ENCODE results near the gene PARD6G. TPM values are rescaled to one million over a fixed set of nuclear protein-coding genes. Genes with fewer than 3 reads are reported as not detected.
"Not testable (repeated sequence)": the region's sequence is repeated elsewhere in the genome, so short reads cannot be mapped to it uniquely, and the experiment has no call there.

Gene PARD6G
- total and polyA plus RNA-seq, 2 donors, result 4.7 to 13.6 TPM

DNA sequence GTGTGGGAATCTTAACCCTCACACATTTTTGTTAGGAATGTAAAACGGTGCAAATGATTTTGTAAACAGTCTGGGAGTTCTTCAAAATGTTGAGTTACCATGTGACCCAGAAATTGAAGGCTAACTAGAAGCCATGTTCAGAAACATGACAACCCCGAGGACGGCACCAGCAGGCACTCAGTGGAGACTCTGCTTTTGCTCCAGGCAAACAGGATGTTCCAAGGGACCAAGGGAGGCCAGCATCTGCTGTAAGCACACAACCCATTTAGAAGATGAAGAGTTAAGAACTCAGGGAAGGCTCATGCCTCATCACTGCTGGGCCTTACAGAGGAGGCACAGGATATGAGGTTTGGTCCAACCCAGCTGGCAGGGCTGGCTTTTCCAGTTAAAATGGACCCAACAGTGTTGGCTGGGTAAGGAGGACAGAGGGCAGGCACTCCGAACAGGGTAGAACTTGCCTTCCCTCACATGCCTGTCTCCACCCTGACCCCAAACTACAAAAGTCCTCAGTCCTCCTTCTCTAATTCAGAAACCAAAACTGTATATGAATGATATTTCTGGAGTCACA, 23.6 kb downstream of the PARD6G start:
- no peaks in the 10 kb centered on the region for H3K36me3 ChIP-seq (ENCODE audit: control insufficient read depth in 2 of 2, insufficient read depth in 2 of 2, low read length in 1 of 2)
- 86% methylated on average over 4 of the region's 4 CpGs for WGBS
- no peak overlapping the region for H3K27ac ChIP-seq (ENCODE audit: low read depth in 1 of 2, low read length in 1 of 2)
- no peaks in the 10 kb centered on the region for H3K9me3 ChIP-seq (ENCODE audit: control insufficient read depth in 2 of 2, insufficient read depth in 1 of 2, low read length in 1 of 2)
- no peaks in the 10 kb centered on the region for H3K27me3 ChIP-seq (ENCODE audit: control insufficient read depth in 2 of 2, insufficient read depth in 1 of 2, low read length in 1 of 2)
- peaks cover 0 to 2% of the 10 kb centered on the region in 2 donors for H3K4me1 ChIP-seq (ENCODE audit: control insufficient read depth in 2 of 2, insufficient read depth in 2 of 2, low read length in 2 of 2)
- H3K4me3 ChIP-seq (ENCODE audit: low read length in 2 of 2), result no peak overlapping the region
- no peak for DNase-seq (ENCODE audit: low read depth in 6 of 9, low spot score in 9 of 9)

GRCh38 chr18:80219488-80219887, 27.8 kb downstream of the PARD6G start:
- not testable (repeated sequence) for H3K9me3 ChIP-seq (ENCODE audit: control insufficient read depth in 2 of 2, insufficient read depth in 1 of 2, low read length in 1 of 2); DNase-seq (ENCODE audit: low read depth in 6 of 9, low spot score in 9 of 9); H3K27ac ChIP-seq (ENCODE audit: low read depth in 1 of 2, low read length in 1 of 2); H3K27me3 ChIP-seq (ENCODE audit: control insufficient read depth in 2 of 2, insufficient read depth in 1 of 2, low read length in 1 of 2); H3K4me1 ChIP-seq (ENCODE audit: control insufficient read depth in 2 of 2, insufficient read depth in 2 of 2, low read length in 2 of 2); H3K36me3 ChIP-seq (ENCODE audit: control insufficient read depth in 2 of 2, insufficient read depth in 2 of 2, low read length in 1 of 2); H3K4me3 ChIP-seq (ENCODE audit: low read length in 2 of 2)
- 96% methylated on average over 4 of the region's 4 CpGs for WGBS

GRCh38 chr18:80218341-80219227, 28.7 kb downstream of the PARD6G start:
- H3K27me3 ChIP-seq (ENCODE audit: control insufficient read depth in 2 of 2, insufficient read depth in 1 of 2, low read length in 1 of 2), result no peaks in the 10 kb centered on the region
- H3K27ac ChIP-seq (ENCODE audit: low read depth in 1 of 2, low read length in 1 of 2), result no peak overlapping the region
- H3K4me1 ChIP-seq (ENCODE audit: control insufficient read depth in 2 of 2, insufficient read depth in 2 of 2, low read length in 2 of 2), result peaks cover 0 to 1% of the 10 kb centered on the region in 2 donors
- no peaks in the 10 kb centered on the region for H3K9me3 ChIP-seq (ENCODE audit: control insufficient read depth in 2 of 2, insufficient read depth in 1 of 2, low read length in 1 of 2)
- WGBS, result 97% methylated on average over 10 of the region's 10 CpGs
- no peak for DNase-seq (ENCODE audit: low read depth in 6 of 9, low spot score in 9 of 9)
- no peaks in the 10 kb centered on the region for H3K36me3 ChIP-seq (ENCODE audit: control insufficient read depth in 2 of 2, insufficient read depth in 2 of 2, low read length in 1 of 2)
- no peak overlapping the region for H3K4me3 ChIP-seq (ENCODE audit: low read length in 2 of 2)

- 62% methylated on average over 2 of the region's 2 CpGs for WGBS
- DNase-seq (ENCODE audit: low read depth in 6 of 9, low spot score in 9 of 9), result no peak
- H3K36me3 ChIP-seq (ENCODE audit: control insufficient read depth in 2 of 2, insufficient read depth in 2 of 2, low read length in 1 of 2), result no peaks in the 10 kb centered on the region
- no peak overlapping the region for H3K4me3 ChIP-seq (ENCODE audit: low read length in 2 of 2)
- H3K9me3 ChIP-seq (ENCODE audit: control insufficient read depth in 2 of 2, insufficient read depth in 1 of 2, low read length in 1 of 2), result no peaks in the 10 kb centered on the region
- H3K4me1 ChIP-seq (ENCODE audit: control insufficient read depth in 2 of 2, insufficient read depth in 2 of 2, low read length in 2 of 2), result no peaks in the 10 kb centered on the region
- H3K27me3 ChIP-seq (ENCODE audit: control insufficient read depth in 2 of 2, insufficient read depth in 1 of 2, low read length in 1 of 2), result no peaks in the 10 kb centered on the region
- no peak overlapping the region for H3K27ac ChIP-seq (ENCODE audit: low read depth in 1 of 2, low read length in 1 of 2)
Measured at GRCh38 chr18:80213182-80213581, 34.1 kb downstream of the PARD6G start.

GRCh38 chr18:80210312-80211083, 36.8 kb downstream of the PARD6G start:
- no peak overlapping the region for H3K4me3 ChIP-seq (ENCODE audit: low read length in 2 of 2)
- H3K4me1 ChIP-seq (ENCODE audit: control insufficient read depth in 2 of 2, insufficient read depth in 2 of 2, low read length in 2 of 2), result no peaks in the 10 kb centered on the region
- H3K27me3 ChIP-seq (ENCODE audit: control insufficient read depth in 2 of 2, insufficient read depth in 1 of 2, low read length in 1 of 2), result no peaks in the 10 kb centered on the region
- H3K27ac ChIP-seq (ENCODE audit: low read depth in 1 of 2, low read length in 1 of 2), result no peak overlapping the region
- DNase-seq (ENCODE audit: low read depth in 6 of 9, low spot score in 9 of 9), result peak in 1 of 9 donors; percentile 5
- WGBS, result 54% methylated on average over 6 of the region's 6 CpGs
- no peaks in the 10 kb centered on the region for H3K9me3 ChIP-seq (ENCODE audit: control insufficient read depth in 2 of 2, insufficient read depth in 1 of 2, low read length in 1 of 2)
- H3K36me3 ChIP-seq (ENCODE audit: control insufficient read depth in 2 of 2, insufficient read depth in 2 of 2, low read length in 1 of 2), result no peaks in the 10 kb centered on the region

GRCh38 chr18:80208620-80209019, 38.7 kb downstream of the PARD6G start:
- H3K4me1 ChIP-seq (ENCODE audit: control insufficient read depth in 2 of 2, insufficient read depth in 2 of 2, low read length in 2 of 2), result no peaks in the 10 kb centered on the region
- no peak overlapping the region for H3K4me3 ChIP-seq (ENCODE audit: low read length in 2 of 2)
- no peaks in the 10 kb centered on the region for H3K27me3 ChIP-seq (ENCODE audit: control insufficient read depth in 2 of 2, insufficient read depth in 1 of 2, low read length in 1 of 2)
- DNase-seq (ENCODE audit: low read depth in 6 of 9, low spot score in 9 of 9), result no peak
- H3K36me3 ChIP-seq (ENCODE audit: control insufficient read depth in 2 of 2, insufficient read depth in 2 of 2, low read length in 1 of 2), result no peaks in the 10 kb centered on the region
- H3K9me3 ChIP-seq (ENCODE audit: control insufficient read depth in 2 of 2, insufficient read depth in 1 of 2, low read length in 1 of 2), result no peaks in the 10 kb centered on the region
- H3K27ac ChIP-seq (ENCODE audit: low read depth in 1 of 2, low read length in 1 of 2), result no peak overlapping the region
- 97% methylated on average over 4 of the region's 4 CpGs for WGBS

DNA sequence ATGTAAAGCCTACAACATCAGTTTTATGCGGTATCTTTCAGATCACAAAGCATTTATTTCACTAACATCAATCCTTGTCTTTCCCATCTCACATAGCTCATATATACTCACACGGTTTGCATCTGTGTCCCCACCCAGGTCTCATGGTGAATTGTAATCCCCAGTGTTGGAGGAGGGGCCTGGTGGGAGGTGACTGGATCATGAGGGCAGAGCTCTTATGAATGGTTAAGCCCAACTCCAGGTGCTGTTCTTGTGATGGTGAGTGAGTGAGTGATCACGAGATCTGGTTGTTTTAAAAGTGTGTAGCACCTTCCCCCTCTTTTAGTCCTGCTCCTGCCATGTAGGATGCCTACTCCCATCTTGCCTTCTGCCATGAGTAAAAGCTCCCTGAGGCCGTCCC, 42.0 kb downstream of the PARD6G start:
- H3K27me3 ChIP-seq (ENCODE audit: control insufficient read depth in 2 of 2, insufficient read depth in 1 of 2, low read length in 1 of 2), result no peaks in the 10 kb centered on the region

GRCh38 chr18:80204142-80204541, 43.2 kb downstream of the PARD6G start:
- Histone ChIP-seq H3K27me3 (ENCODE audit: control insufficient read depth in 2 of 2, insufficient read depth in 1 of 2, low read length in 1 of 2) (no peaks in the 10 kb centered on the region), H3K4me3 (ENCODE audit: low read length in 2 of 2) (no peak overlapping the region), H3K4me1 (ENCODE audit: control insufficient read depth in 2 of 2, insufficient read depth in 2 of 2, low read length in 2 of 2) (no peaks in the 10 kb centered on the region), H3K9me3 (ENCODE audit: control insufficient read depth in 2 of 2, insufficient read depth in 1 of 2, low read length in 1 of 2) (no peaks in the 10 kb centered on the region), H3K27ac (ENCODE audit: low read depth in 1 of 2, low read length in 1 of 2) (no peak overlapping the region), H3K36me3 (ENCODE audit: control insufficient read depth in 2 of 2, insufficient read depth in 2 of 2, low read length in 1 of 2) (no peaks in the 10 kb centered on the region)
- 93% methylated on average over 2 of the region's 2 CpGs for WGBS
- no peak for DNase-seq (ENCODE audit: low read depth in 6 of 9, low spot score in 9 of 9)

More for the DNA sequence above, 42.0 kb downstream of the PARD6G start:
- no peaks in the 10 kb centered on the region for H3K36me3 ChIP-seq (ENCODE audit: control insufficient read depth in 2 of 2, insufficient read depth in 2 of 2, low read length in 1 of 2)
- DNase-seq (ENCODE audit: low read depth in 6 of 9, low spot score in 9 of 9), result no peak
- no peaks in the 10 kb centered on the region for H3K9me3 ChIP-seq (ENCODE audit: control insufficient read depth in 2 of 2, insufficient read depth in 1 of 2, low read length in 1 of 2)
- H3K4me3 ChIP-seq (ENCODE audit: low read length in 2 of 2), result no peak overlapping the region
- no peaks in the 10 kb centered on the region for H3K4me1 ChIP-seq (ENCODE audit: control insufficient read depth in 2 of 2, insufficient read depth in 2 of 2, low read length in 2 of 2)
- WGBS, result 89% methylated on average over 4 of the region's 4 CpGs
- no peak overlapping the region for H3K27ac ChIP-seq (ENCODE audit: low read depth in 1 of 2, low read length in 1 of 2)

DNA sequence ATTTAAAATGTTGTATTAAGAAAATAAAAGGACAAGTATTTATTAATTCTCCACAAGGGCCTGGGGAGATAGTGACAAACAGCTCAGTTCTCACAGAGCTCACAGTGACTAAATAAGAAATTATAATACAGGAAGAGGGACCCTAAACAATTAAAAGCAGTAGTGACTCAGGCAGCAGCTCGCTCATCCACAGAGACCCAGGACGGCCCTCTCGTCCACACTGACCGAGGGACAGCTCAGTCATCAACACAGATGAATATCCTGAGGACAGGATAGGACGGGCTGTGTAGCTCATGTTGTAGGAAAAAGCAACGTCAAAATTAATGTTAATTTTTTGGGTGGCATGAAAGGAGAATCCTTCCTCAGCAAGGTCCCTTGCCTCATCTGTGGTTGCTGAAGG, 44.1 kb downstream of the PARD6G start:
- H3K4me3 ChIP-seq (ENCODE audit: low read length in 2 of 2), result no peak overlapping the region
- no peaks in the 10 kb centered on the region for H3K36me3 ChIP-seq (ENCODE audit: control insufficient read depth in 2 of 2, insufficient read depth in 2 of 2, low read length in 1 of 2)
- DNase-seq (ENCODE audit: low read depth in 6 of 9, low spot score in 9 of 9), result no peak
- H3K27me3 ChIP-seq (ENCODE audit: control insufficient read depth in 2 of 2, insufficient read depth in 1 of 2, low read length in 1 of 2), result no peaks in the 10 kb centered on the region
- 97% methylated on average over 6 of the region's 6 CpGs for WGBS
- no peak overlapping the region for H3K27ac ChIP-seq (ENCODE audit: low read depth in 1 of 2, low read length in 1 of 2)
- no peaks in the 10 kb centered on the region for H3K9me3 ChIP-seq (ENCODE audit: control insufficient read depth in 2 of 2, insufficient read depth in 1 of 2, low read length in 1 of 2)
- H3K4me1 ChIP-seq (ENCODE audit: control insufficient read depth in 2 of 2, insufficient read depth in 2 of 2, low read length in 2 of 2), result no peaks in the 10 kb centered on the region

Measured in thymus (tissue), 11 donors.